Lower leg skin (tissue), 4 donors: ENCODE results near the gene CDNF. TPM values are rescaled to one million over a fixed set of nuclear protein-coding genes. Genes with fewer than 3 reads are reported as not detected.

Experiments
- DNase-seq, 2 donors: peaks; one replicate each; pipeline ENCODE4 v3.0.0-alpha.2; 2019; ENCODE audit warnings: low spot score in 2 of 2
- H3K4me3 ChIP-seq: fragments of 200-600 bp; sonication (generic); 2 replicates; pipeline ENCODE4 v1.5.1; 2017; ENCODE audit warnings: mild to moderate bottlenecking, low read depth; ENCODE audit not compliant: poor library complexity, severe bottlenecking
- CTCF ChIP-seq, 3 donors: fragments of 450-650 bp; IDR thresholded peaks; one replicate each; pipeline ENCODE4 v1.5.1; 2016; ENCODE audit warnings: antibody characterized with exemption in 3 of 3, mild to moderate bottlenecking in 3 of 3, moderate library complexity in 2 of 3
- POLR2A ChIP-seq, 2 donors: fragments of 450-650 bp; IDR thresholded peaks; one replicate each; pipeline ENCODE4 v1.6.1; 2016 to 2017; ENCODE audit warnings: antibody characterized with exemption in 2 of 2, mild to moderate bottlenecking in 1 of 2, moderate library complexity in 1 of 2
- WGBS, 2 donors: methylation state at CpG; one replicate each; pipeline ENCODE4 v1.1.5; 2018; 5-methylcytosine and 5-hydroxymethylcytosine counted together
- intact Hi-C: fragments of 100-400 bp; cut with DNase I; formaldehyde crosslinking; loops from one replicate; pipeline ENCODE4 v1.15.0; 2023; ENCODE audit warnings: low total_unique reads
- total RNA-seq, 4 donors: library from RNA; depleted of rRNA; stranded (reverse); fragments of >200 nt; gene quantifications; one replicate each; pipeline ENCODE4 v1.1.0, GENCODE V29; 2016

Gene CDNF
- total RNA-seq, 4 donors from 2014 or later: 1.9 to 9.8 (median 3.9) TPM

GRCh38 chr10:14801723-14802122 lies 36.1 kb downstream of the CDNF start:
- intact Hi-C loops: no loop called here
- WGBS, 2 donors: 40 to 46% methylated on average over 5 of the region's 5 CpGs
- H3K4me3 ChIP-seq: no peak overlapping the region
- TF ChIP-seq POLR2A (IDR thresholded peaks at IDR 0.05): no peak
- TF ChIP-seq CTCF (IDR thresholded peaks at IDR 0.05): no peak
- DNase-seq: no peak

GRCh38 chr10:14800397-14800796 lies 37.4 kb downstream of the CDNF start:
- intact Hi-C loops: no loop called here

GRCh38 chr10:14798636-14799035 lies 39.2 kb downstream of the CDNF start:
- WGBS, 2 donors: 35 to 46% methylated on average over 5 of the region's 5 CpGs
- intact Hi-C loops: no loop called here
- TF ChIP-seq CTCF (IDR thresholded peaks at IDR 0.05) (no peak), POLR2A (IDR thresholded peaks at IDR 0.05) (no peak)
- H3K4me3 ChIP-seq: no peak overlapping the region
- DNase-seq: no peak

More at GRCh38 chr10:14800397-14800796, 37.4 kb downstream of the CDNF start:
- no peak for DNase-seq
- H3K4me3 ChIP-seq: no peak overlapping the region
- WGBS, 2 donors: 59 to 69% methylated on average over 1 of the region's 1 CpG
- TF ChIP-seq CTCF (IDR thresholded peaks at IDR 0.05) (no peak), POLR2A (IDR thresholded peaks at IDR 0.05) (no peak)

- no peak overlapping the region for H3K4me3 ChIP-seq
- 50 to 62% methylated on average over 5 of the region's 5 CpGs for WGBS, 2 donors
- no peak for DNase-seq
- TF ChIP-seq CTCF (IDR thresholded peaks at IDR 0.05) (no peak), POLR2A (IDR thresholded peaks at IDR 0.05) (no peak)
- intact Hi-C loops: no loop called here
Observed at GRCh38 chr10:14787938-14788337, 49.9 kb downstream of the CDNF start.

GRCh38 chr10:14784459-14785055 lies 53.3 kb downstream of the CDNF start:
- intact Hi-C loops: no loop called here
- TF ChIP-seq POLR2A (IDR thresholded peaks at IDR 0.05) (no peak), CTCF (IDR thresholded peaks at IDR 0.05) (no peak)
- WGBS, 2 donors: 93 to 97% methylated on average over 5 of the region's 5 CpGs

More at GRCh38 chr10:14784459-14785055, 53.3 kb downstream of the CDNF start:
- DNase-seq: no peak
- H3K4me3 ChIP-seq: no peak overlapping the region
